ENCODE data around the gene KIFC1.

GRCh38 chr6:33384581-33385020, 7.0 kb upstream of the KIFC1 start:
- TF ChIP-seq CTCF (conservative IDR thresholded peaks at IDR 0.05) (peak; percentile 48), ZFX (IDR thresholded peaks at IDR 0.05) (no peak)
